Astrocyte (in vitro differentiated cells and primary cell): ENCODE results near the gene SRGAP2B.
"Not testable (repeated sequence)": the region's sequence is repeated elsewhere in the genome, so short reads cannot be mapped to it uniquely, and the experiment has no call there.

Source experiments
- EZH2 ChIP-seq: IDR thresholded peaks from 2 replicates; pipeline ENCODE4 v1.6.1; 2012; ENCODE audit warnings: mild to moderate bottlenecking, low read length, inconsistent platforms; ENCODE audit not compliant: insufficient read depth
- TF ChIP-seq, protein P1 (sequence below): IDR thresholded peaks from 2 replicates; pipeline ENCODE4 v1.5.1; 2011; ENCODE audit warnings: low read depth, mild to moderate bottlenecking, inconsistent platforms, low read length, moderate library complexity; ENCODE audit not compliant: insufficient read depth

- TF ChIP-seq, protein P1, sequence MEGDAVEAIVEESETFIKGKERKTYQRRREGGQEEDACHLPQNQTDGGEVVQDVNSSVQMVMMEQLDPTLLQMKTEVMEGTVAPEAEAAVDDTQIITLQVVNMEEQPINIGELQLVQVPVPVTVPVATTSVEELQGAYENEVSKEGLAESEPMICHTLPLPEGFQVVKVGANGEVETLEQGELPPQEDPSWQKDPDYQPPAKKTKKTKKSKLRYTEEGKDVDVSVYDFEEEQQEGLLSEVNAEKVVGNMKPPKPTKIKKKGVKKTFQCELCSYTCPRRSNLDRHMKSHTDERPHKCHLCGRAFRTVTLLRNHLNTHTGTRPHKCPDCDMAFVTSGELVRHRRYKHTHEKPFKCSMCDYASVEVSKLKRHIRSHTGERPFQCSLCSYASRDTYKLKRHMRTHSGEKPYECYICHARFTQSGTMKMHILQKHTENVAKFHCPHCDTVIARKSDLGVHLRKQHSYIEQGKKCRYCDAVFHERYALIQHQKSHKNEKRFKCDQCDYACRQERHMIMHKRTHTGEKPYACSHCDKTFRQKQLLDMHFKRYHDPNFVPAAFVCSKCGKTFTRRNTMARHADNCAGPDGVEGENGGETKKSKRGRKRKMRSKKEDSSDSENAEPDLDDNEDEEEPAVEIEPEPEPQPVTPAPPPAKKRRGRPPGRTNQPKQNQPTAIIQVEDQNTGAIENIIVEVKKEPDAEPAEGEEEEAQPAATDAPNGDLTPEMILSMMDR: not testable (repeated sequence)
- not testable (repeated sequence) for TF ChIP-seq EZH2
These were observed 39.3 kb upstream of the SRGAP2B start for GRCh38 chr1:145134476-145134875.
